Immature natural killer cell (primary cell): ENCODE results near the gene AFAP1. TPM values are rescaled to one million over a fixed set of nuclear protein-coding genes. Genes with fewer than 3 reads are reported as not detected.

Experiments used
- DNase-seq, 3 donors: peaks; one replicate each; pipeline ENCODE4 v3.0.0; 2022; ENCODE audit warnings: mixed read lengths in 1 of 3
- H3K27ac Mint-ChIP-seq, 6 donors: one replicate each; pipeline ENCODE4 v1.8.0; 2020; ENCODE audit warnings: mixed read lengths in 6 of 6, mild to moderate bottlenecking in 5 of 6, inconsistent platforms in 4 of 6, moderate library complexity in 3 of 6
- H3K27me3 Mint-ChIP-seq, 3 donors: one replicate each; pipeline ENCODE4 v1.8.0; 2020 to 2021; ENCODE audit warnings: low read depth in 3 of 3, mild to moderate bottlenecking in 3 of 3, mixed read lengths in 3 of 3, moderate library complexity in 3 of 3, inconsistent platforms in 1 of 3
- H3K36me3 Mint-ChIP-seq, 3 donors: one replicate each; pipeline ENCODE4 v1.8.0; 2020; ENCODE audit warnings: mixed read lengths in 3 of 3, inconsistent platforms in 2 of 3, mild to moderate bottlenecking in 2 of 3
- H3K4me1 Mint-ChIP-seq, 2 donors: one replicate each; pipeline ENCODE4 v1.8.0; 2020; ENCODE audit warnings: inconsistent platforms in 2 of 2, mild to moderate bottlenecking in 2 of 2, mixed read lengths in 2 of 2, moderate library complexity in 1 of 2
- H3K4me3 Mint-ChIP-seq, 5 donors: one replicate each; pipeline ENCODE4 v1.8.0; 2020; ENCODE audit warnings: mild to moderate bottlenecking in 5 of 5, mixed read lengths in 5 of 5, inconsistent platforms in 3 of 5, moderate library complexity in 3 of 5
- H3K9me3 Mint-ChIP-seq, 6 donors: one replicate each; pipeline ENCODE4 v1.8.0; 2020; ENCODE audit warnings: mild to moderate bottlenecking in 6 of 6, mixed read lengths in 6 of 6, inconsistent platforms in 4 of 6, moderate library complexity in 3 of 6
- polyA plus RNA-seq, 3 donors: library from polyadenylated mRNA; unstranded; fragments of 300-500 nt; fragmentation: Illumina TruSeq; gene quantifications; one replicate each; pipeline ENCODE4 v1.2.3, GENCODE V29; 2021

AFAP1 gene
- polyA plus RNA-seq, 3 donors from 2014 or later: 0.32 to 1.2 TPM; not detected in 1

DNA sequence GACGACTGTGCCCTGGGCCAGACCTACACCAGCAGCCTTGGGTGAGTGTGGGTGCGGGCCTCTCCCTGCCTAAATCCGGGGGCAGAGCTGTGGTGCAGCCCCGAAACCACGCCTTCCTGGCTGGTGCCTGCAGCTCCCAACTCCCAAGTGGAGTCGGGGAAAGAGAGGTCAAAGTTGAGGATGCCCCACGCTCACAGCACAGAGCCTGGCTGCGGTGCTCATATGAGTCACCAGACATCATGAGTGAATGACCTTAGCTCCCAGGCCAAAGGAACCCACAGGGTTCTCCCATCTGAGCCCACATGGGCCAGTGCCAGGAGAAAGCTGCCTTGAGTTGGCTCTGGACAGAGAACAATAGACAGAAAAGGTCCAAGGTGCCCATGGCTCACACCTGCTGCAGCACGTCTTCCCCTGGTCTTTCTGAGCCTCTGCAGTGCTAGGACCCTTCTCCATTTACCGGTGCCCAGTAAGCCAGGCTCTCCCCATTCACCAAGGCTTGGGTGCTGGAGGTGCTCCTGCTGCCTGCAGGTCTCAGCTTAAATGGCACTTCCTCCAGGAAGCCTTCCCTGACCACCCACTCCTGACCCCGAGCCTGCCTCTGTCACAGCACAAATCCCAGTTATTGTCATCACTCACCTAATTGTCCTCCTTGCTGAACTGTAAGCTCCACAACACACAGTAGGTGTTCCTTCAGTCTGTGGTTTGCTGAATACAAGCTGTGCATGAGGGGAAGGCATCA lies 224.2 kb downstream of the AFAP1 start:
- Mint-ChIP-seq H3K4me3 (no peak overlapping the region), H3K27me3 (peaks cover 1 to 8% (median 7%) of the 10 kb centered on the region in 3 donors), H3K36me3 (peaks cover 0 to 8% (median 7%) of the 10 kb centered on the region in 3 donors), H3K9me3 (peaks cover 0 to 3% (median 0%) of the 10 kb centered on the region in 6 donors), H3K4me1 (peaks cover 12 to 16% of the 10 kb centered on the region in 2 donors), H3K27ac (peak overlapping the region in 1 of 6 donors; percentile 66)
- no peak for DNase-seq

DNA sequence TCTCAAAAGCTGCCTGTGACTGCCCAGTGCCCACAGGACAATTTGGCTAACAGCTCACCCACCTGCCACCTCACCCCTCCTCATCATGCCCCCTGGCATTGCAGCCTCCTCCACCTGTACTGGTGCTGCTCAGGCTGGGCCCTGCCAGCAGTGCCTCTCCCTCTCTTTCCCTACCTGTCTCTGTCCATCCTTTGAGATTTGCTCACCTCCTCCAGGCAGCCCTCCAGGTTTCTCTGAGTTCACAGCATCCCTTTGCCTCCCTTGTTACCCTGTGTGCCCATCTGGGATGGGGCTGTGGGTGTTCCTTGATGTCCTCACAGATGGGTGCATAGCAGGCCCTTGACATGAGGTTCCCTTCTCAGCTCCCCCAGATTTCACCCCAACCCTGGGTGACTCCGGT lies 224.9 kb downstream of the AFAP1 start:
- Mint-ChIP-seq H3K4me1 (peaks cover 12 to 14% of the 10 kb centered on the region in 2 donors), H3K27me3 (peaks cover 1 to 6% (median 5%) of the 10 kb centered on the region in 3 donors), H3K36me3 (peaks cover 0 to 8% (median 7%) of the 10 kb centered on the region in 3 donors), H3K9me3 (peaks cover 0 to 3% (median 0%) of the 10 kb centered on the region in 6 donors), H3K4me3 (no peak overlapping the region), H3K27ac (peak overlapping the region in 2 of 6 donors; percentile 37 to 70)
- no peak for DNase-seq

DNA sequence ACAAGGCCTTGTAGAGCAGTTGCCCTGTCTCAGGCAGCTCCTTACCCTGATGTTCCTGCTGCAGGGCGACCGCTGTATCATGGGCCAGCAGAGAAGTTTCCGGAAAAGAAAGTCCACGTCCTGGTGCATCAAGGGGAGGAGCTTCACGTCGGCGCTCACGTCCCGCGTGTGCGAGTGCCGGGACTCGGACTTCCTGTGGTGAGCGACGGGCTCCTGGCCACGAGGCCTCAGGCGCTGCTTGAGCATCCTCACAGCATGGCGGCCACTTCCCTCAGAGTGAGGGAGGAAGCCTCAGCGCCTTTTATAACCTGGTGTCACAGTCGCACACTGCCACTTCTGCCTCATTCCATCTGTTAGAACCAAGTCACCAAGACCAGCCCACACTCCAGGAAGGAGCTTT lies 225.5 kb downstream of the AFAP1 start:
- peaks cover 11 to 12% of the 10 kb centered on the region in 2 donors for H3K4me1 Mint-ChIP-seq
- peaks cover 1 to 4% (median 3%) of the 10 kb centered on the region in 3 donors for H3K27me3 Mint-ChIP-seq
- no peak for DNase-seq
- H3K4me3 Mint-ChIP-seq: no peak overlapping the region
- peaks cover 0 to 8% (median 7%) of the 10 kb centered on the region in 3 donors for H3K36me3 Mint-ChIP-seq
- H3K9me3 Mint-ChIP-seq: peaks cover 0 to 3% (median 0%) of the 10 kb centered on the region in 6 donors
- H3K27ac Mint-ChIP-seq: no peak overlapping the region

DNA sequence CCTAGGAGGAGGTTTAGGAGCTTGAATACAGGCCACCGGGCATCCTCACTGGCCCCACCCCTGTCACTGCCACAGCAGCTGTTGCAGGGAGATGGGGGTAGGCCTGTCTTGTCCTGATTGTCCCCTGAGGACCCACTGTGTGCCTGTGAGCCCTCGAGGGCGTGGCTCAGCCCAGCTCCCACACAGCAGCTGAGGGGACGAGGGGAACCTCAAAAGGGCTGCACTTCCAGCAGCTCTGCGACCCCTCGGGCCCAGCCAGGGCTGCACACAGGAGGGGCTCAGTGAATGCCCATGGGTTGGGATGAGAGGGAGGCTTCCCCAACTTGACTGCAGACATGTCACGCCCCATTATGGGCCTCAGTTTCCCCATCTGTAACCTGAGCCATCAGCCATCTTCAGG lies 225.9 kb downstream of the AFAP1 start:
- Mint-ChIP-seq H3K9me3 (peaks cover 0 to 3% (median 0%) of the 10 kb centered on the region in 6 donors), H3K27me3 (peaks cover 1 to 4% (median 3%) of the 10 kb centered on the region in 3 donors), H3K36me3 (peaks cover 0 to 8% (median 7%) of the 10 kb centered on the region in 3 donors), H3K4me1 (peaks cover 9% of the 10 kb centered on the region in 2 donors), H3K27ac (peak overlapping the region in 1 of 6 donors; percentile 36), H3K4me3 (no peak overlapping the region)
- DNase-seq: no peak

DNA sequence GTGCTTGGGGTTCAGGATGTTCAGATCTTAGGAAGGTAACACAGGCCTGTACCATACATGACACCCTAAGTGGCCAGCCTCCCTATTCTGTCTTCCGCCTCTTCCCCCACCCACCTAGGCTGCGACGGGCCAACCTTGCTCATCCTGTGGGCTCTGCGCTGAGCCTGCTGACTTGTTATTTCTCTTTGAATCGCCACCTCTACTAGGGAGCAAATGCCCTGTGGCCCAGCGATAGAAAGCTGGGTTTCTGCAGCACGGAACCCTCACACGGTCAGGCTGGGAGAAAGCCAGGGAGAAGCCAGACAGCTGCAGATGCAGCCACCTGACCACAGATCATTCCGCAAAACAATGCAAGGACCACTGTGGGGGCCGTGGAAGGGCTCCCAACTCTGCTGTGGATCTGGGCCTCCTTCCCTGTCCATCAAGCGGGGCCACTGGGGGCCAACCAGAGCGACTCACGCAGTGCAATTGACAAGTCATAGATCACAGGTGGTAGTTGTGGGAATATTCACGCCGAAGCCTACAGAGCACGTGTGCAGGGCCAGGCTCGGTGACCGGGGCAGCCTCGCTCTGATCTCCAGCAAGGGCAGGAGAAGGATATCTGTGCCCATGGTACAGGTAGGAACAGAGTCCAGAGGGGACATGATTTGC lies 227.5 kb downstream of the AFAP1 start:
- peaks cover 0 to 3% of the 10 kb centered on the region in 2 donors for H3K4me1 Mint-ChIP-seq
- H3K27ac Mint-ChIP-seq: peak overlapping the region in 2 of 6 donors; percentile 53 to 55

DNA sequence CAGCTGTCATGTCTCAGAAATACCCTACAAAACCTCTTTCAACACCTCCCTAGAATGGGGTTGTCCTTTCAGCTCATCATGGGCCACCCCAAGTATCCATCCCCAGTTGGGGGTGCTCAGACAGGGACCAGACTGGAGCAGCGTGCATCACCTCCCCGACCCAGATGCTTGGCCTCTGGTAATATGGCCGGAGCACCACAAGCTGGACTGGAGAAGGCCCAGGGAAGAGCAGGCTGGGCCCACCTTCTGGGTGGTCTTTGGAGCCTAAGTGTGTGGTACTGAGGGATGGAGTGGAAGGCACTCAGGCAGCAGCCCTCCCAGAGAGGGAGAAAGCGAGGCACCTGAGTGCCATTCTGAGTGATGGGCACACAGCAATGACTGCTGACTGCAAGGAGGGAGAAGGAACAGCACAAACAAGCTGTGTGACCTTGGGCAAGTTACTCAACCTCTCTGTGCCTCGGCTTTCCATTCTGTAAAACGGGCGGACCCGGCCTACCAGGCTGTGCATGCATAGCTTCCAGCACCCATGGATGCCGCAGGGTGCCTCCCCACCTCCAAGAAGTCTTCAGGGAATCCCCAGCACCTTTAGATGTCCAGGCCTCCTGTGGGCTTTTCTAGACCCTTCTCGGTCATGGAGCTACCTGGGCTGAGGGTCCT lies 228.2 kb downstream of the AFAP1 start:
- H3K4me1 Mint-ChIP-seq: peaks cover 0 to 2% of the 10 kb centered on the region in 2 donors
- H3K36me3 Mint-ChIP-seq: peaks cover 0 to 6% (median 5%) of the 10 kb centered on the region in 3 donors
- DNase-seq: no peak
- no peak overlapping the region for H3K27ac Mint-ChIP-seq
- H3K27me3 Mint-ChIP-seq: peaks cover 1 to 7% (median 2%) of the 10 kb centered on the region in 3 donors
- no peak overlapping the region for H3K4me3 Mint-ChIP-seq
- H3K9me3 Mint-ChIP-seq: peaks cover 0 to 3% (median 0%) of the 10 kb centered on the region in 6 donors

More for the DNA sequence above, 227.5 kb downstream of the AFAP1 start:
- Mint-ChIP-seq H3K4me3 (no peak overlapping the region), H3K27me3 (peaks cover 1 to 7% (median 3%) of the 10 kb centered on the region in 3 donors), H3K9me3 (peaks cover 0 to 3% (median 0%) of the 10 kb centered on the region in 6 donors), H3K36me3 (peaks cover 0 to 8% (median 7%) of the 10 kb centered on the region in 3 donors)
- no peak for DNase-seq

DNA sequence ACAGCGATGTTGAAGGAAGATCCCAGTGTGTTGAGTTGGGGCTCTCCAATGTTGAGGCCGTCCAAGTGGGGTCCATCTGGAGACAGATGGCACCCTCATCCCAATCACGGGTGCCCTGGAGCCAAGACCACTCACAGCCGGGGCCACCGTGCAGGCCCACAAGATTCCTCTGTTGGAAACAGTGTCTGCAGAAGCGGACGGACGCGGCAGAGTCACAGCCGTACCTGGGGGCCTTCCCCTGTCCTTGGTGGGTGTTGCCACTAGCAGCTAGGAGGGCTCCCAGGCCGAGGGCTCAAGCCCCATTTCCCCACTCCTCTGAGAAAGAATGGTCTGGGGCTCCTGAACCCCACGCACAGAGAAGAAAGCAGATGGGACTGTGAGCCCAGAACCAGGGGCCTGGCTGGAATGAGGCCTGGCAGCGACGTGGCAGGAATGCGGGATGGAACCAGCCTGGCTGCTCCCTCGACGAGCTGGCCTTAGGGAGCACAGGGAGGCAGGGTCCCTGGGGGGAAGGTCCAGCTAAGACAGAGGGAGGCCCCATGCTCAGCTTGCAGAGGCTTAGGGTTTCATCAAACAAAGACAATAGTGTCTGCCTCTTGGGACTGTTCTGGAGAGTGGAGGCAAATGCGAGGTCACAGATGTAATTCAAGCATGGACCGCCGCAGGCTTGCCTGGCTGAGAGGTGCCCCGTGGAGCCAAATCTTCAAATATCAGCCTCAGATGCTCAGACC lies 228.9 kb downstream of the AFAP1 start:
- peaks cover 0 to 3% (median 3%) of the 10 kb centered on the region in 3 donors for H3K36me3 Mint-ChIP-seq
- H3K4me1 Mint-ChIP-seq: peaks cover 0 to 2% of the 10 kb centered on the region in 2 donors
- H3K27ac Mint-ChIP-seq: no peak overlapping the region
- no peak for DNase-seq
- peaks cover 0 to 3% (median 0%) of the 10 kb centered on the region in 6 donors for H3K9me3 Mint-ChIP-seq
- H3K27me3 Mint-ChIP-seq: peaks cover 1 to 7% (median 2%) of the 10 kb centered on the region in 3 donors
- no peak overlapping the region for H3K4me3 Mint-ChIP-seq

DNA sequence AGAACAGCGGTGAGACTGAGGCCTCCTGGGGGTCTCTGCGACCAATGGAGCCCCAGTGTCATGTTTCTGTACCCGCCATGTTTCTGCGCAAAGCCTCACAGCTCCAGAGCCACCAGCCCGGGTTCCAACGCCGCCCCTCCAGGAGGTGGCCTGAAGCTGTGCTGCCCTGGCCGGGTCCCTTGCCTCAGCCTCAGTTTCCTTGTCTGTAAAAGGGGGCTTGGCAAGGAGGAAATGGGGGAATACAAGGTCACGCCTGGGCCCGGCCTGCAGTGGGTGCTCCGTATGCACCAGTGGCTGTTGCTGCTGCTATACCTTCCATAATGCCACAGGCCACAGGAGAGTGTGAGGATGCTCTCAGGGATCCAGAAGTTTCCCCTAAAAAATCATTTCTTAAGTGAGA lies 229.5 kb downstream of the AFAP1 start:
- H3K27ac Mint-ChIP-seq: no peak overlapping the region
- no peak overlapping the region for H3K4me3 Mint-ChIP-seq
- H3K9me3 Mint-ChIP-seq: peaks cover 0 to 3% (median 0%) of the 10 kb centered on the region in 6 donors
- H3K27me3 Mint-ChIP-seq: peaks cover 1 to 7% (median 2%) of the 10 kb centered on the region in 3 donors
- H3K4me1 Mint-ChIP-seq: peaks cover 0 to under 1% of the 10 kb centered on the region in 2 donors
- DNase-seq: no peak
- H3K36me3 Mint-ChIP-seq: peaks cover 0 to 3% (median 3%) of the 10 kb centered on the region in 3 donors

DNA sequence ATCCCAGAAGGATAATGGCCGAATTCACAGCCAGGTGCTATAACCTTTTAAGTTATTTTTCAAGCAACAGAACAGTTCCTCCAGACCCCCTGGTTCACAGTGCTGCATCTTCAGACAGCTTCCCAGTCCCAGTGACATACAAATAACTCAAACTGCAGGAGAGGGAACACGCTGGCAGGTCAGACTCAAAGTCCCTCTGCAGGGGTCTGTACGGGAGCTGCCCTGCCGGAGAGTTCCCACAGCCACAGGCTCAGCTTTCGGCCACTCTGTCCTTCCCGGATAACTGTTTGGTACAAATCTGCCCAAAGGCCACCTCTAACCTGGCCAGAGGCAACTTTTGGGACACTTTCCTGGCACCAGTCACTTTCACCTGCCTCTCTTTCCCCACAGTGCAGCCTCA lies 230.2 kb downstream of the AFAP1 start:
- Mint-ChIP-seq H3K27ac (no peak overlapping the region), H3K27me3 (peaks cover 1 to 5% (median 2%) of the 10 kb centered on the region in 3 donors), H3K4me1 (no peaks in the 10 kb centered on the region), H3K36me3 (no peaks in the 10 kb centered on the region), H3K4me3 (no peak overlapping the region), H3K9me3 (no peaks in the 10 kb centered on the region)
- no peak for DNase-seq

DNA sequence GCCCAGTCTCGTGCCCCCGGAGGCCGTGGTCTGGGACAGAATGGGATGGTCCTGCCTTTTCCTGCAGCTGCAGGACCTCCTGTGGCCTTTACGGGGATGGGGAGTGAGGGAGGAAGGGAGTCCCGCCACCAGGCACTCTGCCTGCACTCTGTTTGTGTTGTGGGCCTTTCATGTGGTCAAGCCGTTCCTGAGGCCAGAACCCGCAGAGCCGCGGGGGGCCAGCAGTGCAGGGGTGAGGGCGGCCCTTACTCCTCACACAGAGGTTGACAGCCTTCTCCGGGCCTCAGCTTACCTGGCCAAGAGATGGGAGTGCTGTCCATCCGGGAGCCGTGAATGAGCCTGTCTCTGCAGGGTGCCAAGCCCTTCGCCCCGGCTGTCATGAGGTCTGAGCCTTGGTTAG lies 230.7 kb downstream of the AFAP1 start:
- no peak for DNase-seq
- Mint-ChIP-seq H3K36me3 (no peaks in the 10 kb centered on the region), H3K4me1 (no peaks in the 10 kb centered on the region), H3K9me3 (no peaks in the 10 kb centered on the region), H3K27me3 (peaks cover 1 to 5% (median 2%) of the 10 kb centered on the region in 3 donors), H3K27ac (no peak overlapping the region), H3K4me3 (no peak overlapping the region)
